GM10248 (cell line): ENCODE results near the gene NIPAL4.

ENCODE experiments used
- CTCF ChIA-PET: fragments of 300-600 bp; sonication (Branson Sonifier 250); formaldehyde crosslinking; extraction: SDS; loops from one replicate; lab custom pipeline; 2021; ENCODE audit warnings: antibody characterized with exemption; lab: Yijun Ruan, JAX
- POLR2A ChIA-PET: fragments of 350-650 bp; sonication (Branson Sonifier 250); formaldehyde crosslinking; extraction: SDS; loops from one replicate; lab custom pipeline; 2020; ENCODE audit warnings: antibody characterized with exemption; lab: Yijun Ruan, JAX
- DNase-seq: peaks from one replicate; pipeline ENCODE4 v3.0.0; 2012; ENCODE audit errors: extremely low spot score
- TF ChIP-seq, protein P1 (sequence below): IDR thresholded peaks from 2 replicates; pipeline ENCODE4 v1.5.1; 2012; ENCODE audit warnings: mild to moderate bottlenecking, low read depth; ENCODE audit errors: extremely low read depth, missing control alignments, control extremely low read depth

Gene NIPAL4

DNA sequence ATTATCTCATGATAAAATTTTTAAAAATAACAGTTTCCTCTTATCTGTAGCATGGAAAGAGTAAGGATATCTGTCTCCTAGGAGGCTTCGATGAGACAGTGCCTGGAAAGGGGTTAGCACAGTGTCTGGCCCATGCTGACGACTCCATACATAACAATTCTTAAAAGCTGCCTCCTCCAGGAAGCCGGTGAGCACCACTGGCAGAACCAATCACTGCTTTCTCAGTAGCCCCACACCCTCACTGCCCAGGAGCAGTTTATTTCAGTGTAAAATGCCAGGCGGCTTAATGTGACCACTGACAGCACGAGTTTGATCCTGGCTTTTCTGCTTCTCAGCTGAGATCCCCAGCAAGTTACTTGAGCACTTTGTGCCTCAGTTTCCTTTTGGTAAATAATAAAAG, 1.2 kb upstream of the NIPAL4 start:
- CTCF ChIA-PET: interaction anchor here (1.0 to 11.9 kb wide), 5 partner anchors 11 to 310 kb away, joined by 3 to 88 read pairs (median 11); no protein-coding TSS in a partner anchor
- TF ChIP-seq, protein P1, sequence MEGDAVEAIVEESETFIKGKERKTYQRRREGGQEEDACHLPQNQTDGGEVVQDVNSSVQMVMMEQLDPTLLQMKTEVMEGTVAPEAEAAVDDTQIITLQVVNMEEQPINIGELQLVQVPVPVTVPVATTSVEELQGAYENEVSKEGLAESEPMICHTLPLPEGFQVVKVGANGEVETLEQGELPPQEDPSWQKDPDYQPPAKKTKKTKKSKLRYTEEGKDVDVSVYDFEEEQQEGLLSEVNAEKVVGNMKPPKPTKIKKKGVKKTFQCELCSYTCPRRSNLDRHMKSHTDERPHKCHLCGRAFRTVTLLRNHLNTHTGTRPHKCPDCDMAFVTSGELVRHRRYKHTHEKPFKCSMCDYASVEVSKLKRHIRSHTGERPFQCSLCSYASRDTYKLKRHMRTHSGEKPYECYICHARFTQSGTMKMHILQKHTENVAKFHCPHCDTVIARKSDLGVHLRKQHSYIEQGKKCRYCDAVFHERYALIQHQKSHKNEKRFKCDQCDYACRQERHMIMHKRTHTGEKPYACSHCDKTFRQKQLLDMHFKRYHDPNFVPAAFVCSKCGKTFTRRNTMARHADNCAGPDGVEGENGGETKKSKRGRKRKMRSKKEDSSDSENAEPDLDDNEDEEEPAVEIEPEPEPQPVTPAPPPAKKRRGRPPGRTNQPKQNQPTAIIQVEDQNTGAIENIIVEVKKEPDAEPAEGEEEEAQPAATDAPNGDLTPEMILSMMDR: no peak
- DNase-seq: no peak
- POLR2A ChIA-PET: no interaction called here

DNA sequence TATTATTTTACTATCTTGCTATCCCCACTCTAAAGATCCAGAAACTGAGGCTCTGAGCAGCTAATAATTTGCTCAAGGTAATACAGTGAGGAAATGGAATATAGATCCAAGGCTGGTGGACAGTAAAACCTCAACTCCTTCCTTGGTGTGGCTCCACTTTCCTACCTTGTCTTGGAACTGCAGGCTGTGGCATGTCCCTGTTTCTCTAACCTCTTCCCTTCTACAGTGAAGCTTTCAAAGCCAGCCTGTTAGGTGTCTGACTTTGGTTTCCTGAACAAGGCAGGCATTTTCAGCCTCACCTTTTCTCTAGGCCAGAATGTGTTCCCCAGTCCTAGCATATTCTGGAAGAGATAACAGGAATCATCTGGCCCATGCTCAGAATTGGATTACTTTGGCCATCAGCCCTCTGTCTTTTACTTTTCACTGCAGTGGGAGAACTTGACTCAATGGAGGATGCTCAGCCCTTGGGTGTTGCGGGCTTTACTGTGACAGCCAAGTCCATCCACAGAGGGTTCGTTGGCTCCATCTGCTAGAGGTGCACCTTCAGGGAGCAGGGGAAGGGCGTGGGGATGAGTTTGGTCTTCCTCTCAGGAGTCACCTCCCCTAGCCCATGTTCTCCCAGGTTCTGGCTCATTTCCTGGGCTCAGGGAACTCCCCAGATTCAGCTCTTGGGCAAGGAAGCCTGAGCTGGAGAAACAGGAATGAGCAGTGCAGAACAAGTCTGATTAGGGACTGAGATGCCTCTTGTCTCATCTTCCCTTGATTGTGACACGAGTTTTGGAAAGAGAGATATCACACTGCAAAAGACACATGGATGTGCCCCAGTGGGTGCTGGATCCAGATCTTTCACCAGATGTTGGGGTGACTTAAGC, 1.1 kb downstream of the NIPAL4 start:
- DNase-seq: no peak
- CTCF ChIA-PET: interaction anchor here (1.0 to 11.9 kb wide), 8 partner anchors 9 to 282 kb away, joined by 3 to 88 read pairs (median 10); partner anchors contain the start of gene LSM11
- POLR2A ChIA-PET: no interaction called here
- TF ChIP-seq, protein P1: no peak

GRCh38 chr5:157463081-157463480, 3.1 kb downstream of the NIPAL4 start:
- POLR2A ChIA-PET: no interaction called here
- TF ChIP-seq, protein P1: no peak
- CTCF ChIA-PET: interaction anchor here (1.5 to 11.9 kb wide), 4 partner anchors 7 to 280 kb away, joined by 3 to 88 read pairs (median 32); partner anchors contain the start of gene LSM11
- DNase-seq: no peak

GRCh38 chr5:157463621-157464518, 3.9 kb downstream of the NIPAL4 start:
- ChIA-PET CTCF (interaction anchor here (1.5 to 11.9 kb wide), 4 partner anchors 6 to 280 kb away, joined by 3 to 88 read pairs (median 32); partner anchors contain the start of gene LSM11), POLR2A (no interaction called here)
- TF ChIP-seq, protein P1: no peak
- no peak for DNase-seq

- peak; percentile 57 for DNase-seq
- ChIA-PET POLR2A (no interaction called here), CTCF (interaction anchor here (1.1 to 11.9 kb wide), 5 partner anchors 5 to 279 kb away, joined by 3 to 88 read pairs (median 9); partner anchors contain the start of gene LSM11)
- TF ChIP-seq, protein P1: no peak
These were observed 4.6 kb downstream of the NIPAL4 start for GRCh38 chr5:157464519-157465171.
